NCI-H774 (cell line): ENCODE data around the gene OR8D1.
A peak's percentile ranks its signal among the peaks of the same experiment; 100 is the strongest.
"Not testable (repeated sequence)": the region's sequence is repeated elsewhere in the genome, so short reads cannot be mapped to it uniquely, and the experiment has no call there.

Experiments
- DNase-seq: peaks from one replicate; lab custom pipeline; 2025; lab: John Stamatoyannopoulos, UW

The OR8D1 gene

DNA sequence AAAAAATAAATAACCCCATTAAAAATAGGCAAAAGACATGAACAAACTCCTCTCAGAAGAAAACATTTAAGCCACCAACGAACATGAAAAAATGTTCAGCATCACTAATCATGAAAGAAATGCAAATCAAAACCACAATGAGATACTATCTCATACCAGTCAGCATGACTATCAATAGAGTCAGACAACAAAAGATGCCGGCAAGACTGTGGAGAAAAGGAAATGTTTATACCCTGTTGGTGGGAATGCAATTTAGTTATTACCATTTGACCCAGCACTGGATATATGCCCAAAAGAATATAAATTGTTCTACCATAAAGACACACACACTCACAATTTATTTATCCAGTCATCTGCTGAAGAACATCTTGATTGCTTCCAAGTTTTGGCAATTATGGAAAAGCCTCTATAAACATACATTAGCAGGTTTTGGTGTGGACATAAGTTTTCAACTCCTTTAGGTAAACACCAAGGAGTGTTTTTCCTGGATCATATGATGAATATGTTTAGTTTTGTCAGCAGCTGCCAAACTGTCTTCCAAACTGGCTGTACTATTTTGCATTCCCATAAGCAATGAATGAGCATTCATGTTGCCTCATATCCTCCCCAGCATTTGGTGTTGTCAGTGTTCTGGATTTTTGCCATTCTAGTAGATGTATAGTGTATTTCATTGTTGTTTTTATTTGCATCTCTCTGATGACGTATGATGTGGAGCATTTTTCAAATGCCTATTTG is 28.0 kb downstream of the OR8D1 start:
- DNase-seq, result peak; percentile 83

GRCh38 chr11:124278261-124278660 is 35.5 kb downstream of the OR8D1 start:
- no peak for DNase-seq

GRCh38 chr11:124277804-124278203 is 35.9 kb downstream of the OR8D1 start:
- DNase-seq, result peak; percentile 13

DNA sequence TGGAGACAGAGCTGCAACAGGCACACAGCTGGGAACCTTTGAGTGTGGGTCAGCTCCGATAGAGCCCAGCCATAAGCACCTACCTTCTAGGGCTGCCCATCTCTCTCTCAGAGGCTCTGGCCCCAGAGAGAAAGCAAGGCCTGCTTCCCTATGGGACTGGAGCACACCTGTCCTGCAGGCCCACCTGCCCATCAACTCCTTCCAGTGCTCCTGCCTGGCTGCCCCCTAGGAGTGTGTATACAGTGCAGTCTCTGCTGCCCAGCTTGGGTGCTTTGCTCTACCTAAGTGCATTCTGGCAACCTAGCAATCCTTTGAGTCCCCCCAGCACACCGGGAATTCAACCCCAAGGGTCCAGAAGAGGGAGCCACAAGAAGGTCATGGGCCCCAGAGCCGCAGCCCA is 36.5 kb downstream of the OR8D1 start:
- no peak for DNase-seq

- DNase-seq, result no peak
Observed at GRCh38 chr11:124276081-124276480, 37.7 kb downstream of the OR8D1 start.

- DNase-seq, result no peak
Observed at GRCh38 chr11:124274000-124274399, 39.7 kb downstream of the OR8D1 start.

GRCh38 chr11:124270886-124271285 is 42.9 kb downstream of the OR8D1 start:
- DNase-seq, result not testable (repeated sequence)

- not testable (repeated sequence) for DNase-seq
Observed at GRCh38 chr11:124265041-124265440, 48.7 kb downstream of the OR8D1 start.

- DNase-seq, result no peak
Observed at GRCh38 chr11:124256076-124256475, 57.7 kb downstream of the OR8D1 start, which contains the start of gene OR8G5. OR8G5 (plus strand) TSS chr11:124256376; CDS start chr11:124264932, 8,556 bp downstream.
